ENCODE results near the gene ELL2. TPM values are rescaled to one million over a fixed set of nuclear protein-coding genes. Genes with fewer than 3 reads are reported as not detected.

Gene ELL2
- polyA plus RNA-seq, 3 donors, result 3.1 to 8.1 (median 5.8) TPM

DNA sequence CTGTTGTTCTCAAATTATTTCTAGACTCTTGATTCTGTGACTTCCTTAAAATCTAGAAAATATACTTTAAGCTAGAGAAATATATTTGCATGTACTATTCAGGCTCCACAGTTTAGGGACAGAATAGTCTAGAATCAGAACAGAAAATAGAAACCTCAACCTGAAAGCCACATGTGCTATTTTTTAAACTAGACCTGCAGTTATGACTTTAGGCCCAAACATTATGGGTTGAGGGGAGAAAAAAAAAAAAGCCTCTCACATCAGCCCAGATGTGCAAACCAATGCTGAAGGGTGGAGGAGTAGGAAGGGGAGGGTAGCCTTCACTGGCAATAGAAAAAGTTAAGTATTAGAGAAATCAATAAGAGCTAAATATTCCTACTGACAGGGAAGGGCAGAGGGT lies 35.7 kb downstream of the ELL2 start:
- intact Hi-C loops (cut with micrococcal nuclease), result no loop called here
- peaks cover 13 to 14% of the 10 kb centered on the region in 2 donors for H3K36me3 Mint-ChIP-seq
- H3K27me3 Mint-ChIP-seq (ENCODE audit: low read depth in 3 of 3), result peaks cover 0 to 3% (median 0%) of the 10 kb centered on the region in 3 donors
- H3K4me1 Mint-ChIP-seq, result peaks cover 44% of the 10 kb centered on the region
- H3K79me2 ChIP-seq (ENCODE audit: insufficient read depth, low read length), result no peaks in the 10 kb centered on the region
- no peak overlapping the region for H3K9ac ChIP-seq (ENCODE audit: insufficient read depth, low read length, poor library complexity, severe bottlenecking)
- no peak overlapping the region for H3K4me3 ChIP-seq (replicated peaks in 1 of 3; ENCODE audit: low read depth in 2 of 3, low read length in 3 of 3)
- H3K9me3 Mint-ChIP-seq, result no peaks in the 10 kb centered on the region
- no peak overlapping the region for H3K27ac ChIP-seq (ENCODE audit: low read depth in 1 of 2, low read length in 2 of 2)
- H3K4me3 Mint-ChIP-seq, result no peak overlapping the region
- no peak overlapping the region for H2AFZ ChIP-seq (ENCODE audit: insufficient read depth, low read depth, low read length, poor library complexity, severe bottlenecking)
- H3K4me2 ChIP-seq (replicated peaks; ENCODE audit: extremely low read depth, low read length, poor library complexity, severe bottlenecking), result no peak overlapping the region
- TF ChIP-seq, protein P1, sequence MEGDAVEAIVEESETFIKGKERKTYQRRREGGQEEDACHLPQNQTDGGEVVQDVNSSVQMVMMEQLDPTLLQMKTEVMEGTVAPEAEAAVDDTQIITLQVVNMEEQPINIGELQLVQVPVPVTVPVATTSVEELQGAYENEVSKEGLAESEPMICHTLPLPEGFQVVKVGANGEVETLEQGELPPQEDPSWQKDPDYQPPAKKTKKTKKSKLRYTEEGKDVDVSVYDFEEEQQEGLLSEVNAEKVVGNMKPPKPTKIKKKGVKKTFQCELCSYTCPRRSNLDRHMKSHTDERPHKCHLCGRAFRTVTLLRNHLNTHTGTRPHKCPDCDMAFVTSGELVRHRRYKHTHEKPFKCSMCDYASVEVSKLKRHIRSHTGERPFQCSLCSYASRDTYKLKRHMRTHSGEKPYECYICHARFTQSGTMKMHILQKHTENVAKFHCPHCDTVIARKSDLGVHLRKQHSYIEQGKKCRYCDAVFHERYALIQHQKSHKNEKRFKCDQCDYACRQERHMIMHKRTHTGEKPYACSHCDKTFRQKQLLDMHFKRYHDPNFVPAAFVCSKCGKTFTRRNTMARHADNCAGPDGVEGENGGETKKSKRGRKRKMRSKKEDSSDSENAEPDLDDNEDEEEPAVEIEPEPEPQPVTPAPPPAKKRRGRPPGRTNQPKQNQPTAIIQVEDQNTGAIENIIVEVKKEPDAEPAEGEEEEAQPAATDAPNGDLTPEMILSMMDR (IDR thresholded peaks at IDR 0.05), result no peak
- H4K20me1 ChIP-seq (ENCODE audit: insufficient read depth, low read length), result peaks cover 15% of the 10 kb centered on the region
- H3K9me3 ChIP-seq (replicated peaks in 1 of 2; ENCODE audit: control insufficient read depth in 1 of 2, insufficient read depth in 1 of 2, low read length in 2 of 2), result no peaks in the 10 kb centered on the region
- H3K4me1 ChIP-seq (ENCODE audit: control insufficient read depth in 1 of 2, insufficient read depth in 2 of 2, low read length in 2 of 2), result peaks cover 30 to 35% of the 10 kb centered on the region in 2 donors
- peak overlapping the region in 4 of 7 donors; percentile 23 to 65 (median 44) for H3K27ac Mint-ChIP-seq
- peaks cover 0 to under 1% of the 10 kb centered on the region in 2 donors for H3K36me3 ChIP-seq (replicated peaks in 1 of 2; ENCODE audit: control insufficient read depth in 1 of 2, insufficient read depth in 2 of 2, low read length in 2 of 2)
- H3K27me3 ChIP-seq (ENCODE audit: control insufficient read depth in 2 of 2, insufficient read depth in 2 of 2, low read length in 2 of 2), result no peaks in the 10 kb centered on the region
- DNase-seq, result no peak

DNA sequence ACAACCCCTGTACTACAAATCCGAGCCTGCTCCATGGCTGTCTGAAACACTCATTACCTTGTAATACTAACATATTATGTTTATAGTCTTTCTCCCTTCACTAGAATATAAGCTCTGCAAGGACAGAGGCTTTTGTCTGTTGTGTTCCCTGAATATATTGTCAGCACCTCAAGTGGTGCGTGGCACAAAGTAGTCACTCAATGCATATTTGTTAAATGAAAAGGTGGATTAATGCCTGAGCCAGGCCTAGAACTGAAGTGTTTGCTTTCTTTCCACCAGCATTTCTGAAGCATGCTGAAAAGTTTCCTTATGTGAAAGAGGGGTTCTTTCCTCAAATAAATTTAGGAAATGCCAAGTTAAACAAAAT lies 36.3 kb downstream of the ELL2 start:
- no peak overlapping the region for H3K4me2 ChIP-seq (replicated peaks; ENCODE audit: extremely low read depth, low read length, poor library complexity, severe bottlenecking)
- no peak overlapping the region for H3K9ac ChIP-seq (ENCODE audit: insufficient read depth, low read length, poor library complexity, severe bottlenecking)
- H3K4me3 Mint-ChIP-seq, result no peak overlapping the region
- H3K27ac ChIP-seq (ENCODE audit: low read depth in 1 of 2, low read length in 2 of 2), result peak overlapping the region in 1 of 2 donors; percentile 60
- no peaks in the 10 kb centered on the region for H3K9me3 Mint-ChIP-seq
- H3K79me2 ChIP-seq (ENCODE audit: insufficient read depth, low read length), result no peaks in the 10 kb centered on the region
- peaks cover 49% of the 10 kb centered on the region for H3K4me1 Mint-ChIP-seq
- H3K4me3 ChIP-seq (replicated peaks in 1 of 3; ENCODE audit: low read depth in 2 of 3, low read length in 3 of 3), result no peak overlapping the region
- H3K27ac Mint-ChIP-seq, result peak overlapping the region in 2 of 7 donors; percentile 30 to 48
- no peaks in the 10 kb centered on the region for H3K27me3 ChIP-seq (ENCODE audit: control insufficient read depth in 2 of 2, insufficient read depth in 2 of 2, low read length in 2 of 2)
- no peak overlapping the region for H2AFZ ChIP-seq (ENCODE audit: insufficient read depth, low read depth, low read length, poor library complexity, severe bottlenecking)
- TF ChIP-seq, protein P1 (IDR thresholded peaks at IDR 0.05), result no peak
- peaks cover 0 to 3% (median 0%) of the 10 kb centered on the region in 3 donors for H3K27me3 Mint-ChIP-seq (ENCODE audit: low read depth in 3 of 3)
- peaks cover 15% of the 10 kb centered on the region for H4K20me1 ChIP-seq (ENCODE audit: insufficient read depth, low read length)
- no peak for DNase-seq
- H3K36me3 ChIP-seq (replicated peaks in 1 of 2; ENCODE audit: control insufficient read depth in 1 of 2, insufficient read depth in 2 of 2, low read length in 2 of 2), result no peaks in the 10 kb centered on the region
- WGBS (ENCODE audit: insufficient coverage), result no CpG with 5 or more reads among the region's 2 CpGs
- peaks cover 14 to 17% of the 10 kb centered on the region in 2 donors for H3K36me3 Mint-ChIP-seq
- peaks cover 36 to 39% of the 10 kb centered on the region in 2 donors for H3K4me1 ChIP-seq (ENCODE audit: control insufficient read depth in 1 of 2, insufficient read depth in 2 of 2, low read length in 2 of 2)
- intact Hi-C loops (cut with micrococcal nuclease), result no loop called here
- no peaks in the 10 kb centered on the region for H3K9me3 ChIP-seq (replicated peaks in 1 of 2; ENCODE audit: control insufficient read depth in 1 of 2, insufficient read depth in 1 of 2, low read length in 2 of 2)
